Amniotic stem cell (primary cell): ENCODE data around the gene RBMS1.

Experiments used
- DNase-seq: peaks from one replicate; lab custom pipeline; 2025; lab: John Stamatoyannopoulos, UW

Gene RBMS1

GRCh38 chr2:160493227-160494028 is at the start of gene RBMS1:
TSS of gene RBMS1 (minus strand) at chr2:160493807. CDS start at chr2:160493363, 444 bp downstream.
- DNase-seq: no peak

- DNase-seq: no peak
Observed at GRCh38 chr2:160541745-160542144, 48.1 kb upstream of the RBMS1 start.

GRCh38 chr2:160538559-160539355 is 45.1 kb upstream of the RBMS1 start:
- no peak for DNase-seq

GRCh38 chr2:160538115-160538514 is 44.5 kb upstream of the RBMS1 start:
- DNase-seq: no peak

GRCh38 chr2:160534996-160535395 is 41.4 kb upstream of the RBMS1 start:
- no peak for DNase-seq

GRCh38 chr2:160534249-160534648 is 40.6 kb upstream of the RBMS1 start:
- no peak for DNase-seq

GRCh38 chr2:160533482-160533881 is 39.9 kb upstream of the RBMS1 start:
- DNase-seq: no peak

- no peak for DNase-seq
Observed at GRCh38 chr2:160532388-160532787, 38.8 kb upstream of the RBMS1 start.

GRCh38 chr2:160522951-160523710 is 29.5 kb upstream of the RBMS1 start:
- DNase-seq: no peak

- no peak for DNase-seq
Observed at GRCh38 chr2:160517731-160518130, 24.1 kb upstream of the RBMS1 start.

GRCh38 chr2:160516547-160517365 is 23.1 kb upstream of the RBMS1 start:
- DNase-seq: no peak

GRCh38 chr2:160515120-160515519 is 21.5 kb upstream of the RBMS1 start:
- no peak for DNase-seq

- no peak for DNase-seq
Observed at GRCh38 chr2:160513120-160513519, 19.5 kb upstream of the RBMS1 start.

GRCh38 chr2:160512491-160512890 is 18.9 kb upstream of the RBMS1 start:
- DNase-seq: no peak

GRCh38 chr2:160510617-160511016 is 17.0 kb upstream of the RBMS1 start:
- no peak for DNase-seq

GRCh38 chr2:160509016-160509415 is 15.4 kb upstream of the RBMS1 start:
- no peak for DNase-seq

GRCh38 chr2:160507464-160507863 is 13.9 kb upstream of the RBMS1 start:
- DNase-seq: no peak

- DNase-seq: no peak
Observed at GRCh38 chr2:160507046-160507407, 13.4 kb upstream of the RBMS1 start.

GRCh38 chr2:160506371-160507045 is 12.9 kb upstream of the RBMS1 start:
- no peak for DNase-seq

- no peak for DNase-seq
Observed at GRCh38 chr2:160505256-160505655, 11.6 kb upstream of the RBMS1 start.

GRCh38 chr2:160502478-160502877 is 8.9 kb upstream of the RBMS1 start:
- no peak for DNase-seq
